Mesothelial cell of epicardium (in vitro differentiated cells): Measurements from ENCODE around the gene HTR1D. TPM values are rescaled to one million over a fixed set of nuclear protein-coding genes. Genes with fewer than 3 reads are reported as not detected.
"Not testable (repeated sequence)": the region's sequence is repeated elsewhere in the genome, so short reads cannot be mapped to it uniquely, and the experiment has no call there.

Experiments used
- DNase-seq, 2 experiments: peaks; one replicate each; pipeline ENCODE4 v3.0.0; 2021; ENCODE audit warnings: low spot score in 2 of 2; ENCODE audit not compliant: unreplicated experiment in 2 of 2
- H3K27ac Mint-ChIP-seq: 2 replicates; pipeline ENCODE4 v1.8.0; 2021; ENCODE audit warnings: mixed read lengths
- H3K27me3 Mint-ChIP-seq: 2 replicates; pipeline ENCODE4 v1.8.0; 2021; ENCODE audit warnings: low read depth, mixed read lengths
- H3K36me3 Mint-ChIP-seq: 2 replicates; pipeline ENCODE4 v1.8.0; 2021; ENCODE audit warnings: mixed read lengths
- H3K4me1 Mint-ChIP-seq: 2 replicates; pipeline ENCODE4 v1.8.0; 2021; ENCODE audit warnings: mixed read lengths
- H3K4me3 Mint-ChIP-seq: 2 replicates; pipeline ENCODE4 v1.8.0; 2021; ENCODE audit warnings: mild to moderate bottlenecking, moderate library complexity, mixed read lengths
- H3K9me3 Mint-ChIP-seq: 2 replicates; pipeline ENCODE4 v1.8.0; 2021; ENCODE audit warnings: mixed read lengths
- CTCF ChIP-seq: fragments of 200-600 bp; sonication (generic); IDR thresholded peaks from one replicate; pipeline ENCODE4 v1.5.0; 2021; ENCODE audit warnings: antibody characterized with exemption; ENCODE audit not compliant: unreplicated experiment
- total RNA-seq: library from RNA; stranded (reverse); gene quantifications from 3 replicates; pipeline ENCODE4 v1.2.1, GENCODE V29; 2021

The HTR1D gene
- total RNA-seq, 1 donor from 2014 or later = 0.09 TPM

GRCh38 chr1:23194119-23194984 is 22.9 kb downstream of the HTR1D start:
- Mint-ChIP-seq H3K4me3 (no peak overlapping the region), H3K27me3 (no peaks in the 10 kb centered on the region), H3K27ac (peak overlapping the region; percentile 60), H3K9me3 (no peaks in the 10 kb centered on the region), H3K36me3 (no peaks in the 10 kb centered on the region), H3K4me1 (peaks cover 6% of the 10 kb centered on the region)
- no peak for DNase-seq
- no peak for TF ChIP-seq CTCF

GRCh38 chr1:23193391-23194118 is 23.7 kb downstream of the HTR1D start:
- no peak overlapping the region for H3K27ac Mint-ChIP-seq
- H3K36me3 Mint-ChIP-seq = no peaks in the 10 kb centered on the region
- peaks cover 6% of the 10 kb centered on the region for H3K4me1 Mint-ChIP-seq
- TF ChIP-seq CTCF = no peak
- H3K9me3 Mint-ChIP-seq = no peaks in the 10 kb centered on the region
- no peaks in the 10 kb centered on the region for H3K27me3 Mint-ChIP-seq
- DNase-seq = no peak
- no peak overlapping the region for H3K4me3 Mint-ChIP-seq

GRCh38 chr1:23191199-23191598 is 26.1 kb downstream of the HTR1D start:
- Mint-ChIP-seq H3K36me3 (no peaks in the 10 kb centered on the region), H3K9me3 (no peaks in the 10 kb centered on the region), H3K4me3 (no peak overlapping the region), H3K27me3 (no peaks in the 10 kb centered on the region), H3K4me1 (no peaks in the 10 kb centered on the region), H3K27ac (no peak overlapping the region)
- no peak for TF ChIP-seq CTCF
- DNase-seq = no peak

GRCh38 chr1:23188936-23189452 is 28.3 kb downstream of the HTR1D start:
- peak overlapping the region; percentile 73 for H3K27ac Mint-ChIP-seq
- H3K4me1 Mint-ChIP-seq, H3K9me3 Mint-ChIP-seq, DNase-seq, H3K27me3 Mint-ChIP-seq, H3K36me3 Mint-ChIP-seq, H3K4me3 Mint-ChIP-seq: not testable (repeated sequence)

- H3K27me3 Mint-ChIP-seq = peaks cover 9% of the 10 kb centered on the region
- no peak for DNase-seq
- H3K36me3 Mint-ChIP-seq = no peaks in the 10 kb centered on the region
- TF ChIP-seq CTCF = no peak
- no peak overlapping the region for H3K4me3 Mint-ChIP-seq
- H3K4me1 Mint-ChIP-seq = no peaks in the 10 kb centered on the region
- H3K27ac Mint-ChIP-seq = no peak overlapping the region
- no peaks in the 10 kb centered on the region for H3K9me3 Mint-ChIP-seq
Observed at GRCh38 chr1:23188434-23188884, 28.8 kb downstream of the HTR1D start.

GRCh38 chr1:23187637-23188036 is 29.7 kb downstream of the HTR1D start:
- Mint-ChIP-seq H3K27ac (no peak overlapping the region), H3K9me3 (no peaks in the 10 kb centered on the region), H3K4me3 (no peak overlapping the region), H3K36me3 (no peaks in the 10 kb centered on the region), H3K4me1 (no peaks in the 10 kb centered on the region), H3K27me3 (peaks cover 9% of the 10 kb centered on the region)
- no peak for TF ChIP-seq CTCF
- DNase-seq = no peak
